Ovary (tissue), 9 donors: Measurements from ENCODE around the gene ZC3HAV1. TPM values are rescaled to one million over a fixed set of nuclear protein-coding genes. Genes with fewer than 3 reads are reported as not detected.

Experiments used
- DNase-seq, 5 donors: peaks; one replicate each; pipeline ENCODE4 v3.0.0-alpha.2; 2019 to 2020
- H3K27ac ChIP-seq, 2 donors: fragments of 200-600 bp; one replicate each; pipeline versions ENCODE4 v1.5.1 to v1.8.0; 2019 to 2022
- H3K27me3 ChIP-seq: fragments of 200-600 bp; one replicate; pipeline ENCODE4 v1.8.0; 2022
- H3K36me3 ChIP-seq: fragments of 200-600 bp; sonication (generic); one replicate; pipeline ENCODE4 v1.5.1; 2019
- H3K4me1 ChIP-seq: one replicate; pipeline ENCODE4 v1.8.1; 2013; ENCODE audit warnings: mild to moderate bottlenecking, moderate library complexity; ENCODE audit not compliant: insufficient read depth
- H3K4me3 ChIP-seq: fragments of 200-600 bp; sonication (generic); one replicate; pipeline ENCODE4 v1.5.1; 2017
- H3K9me3 ChIP-seq, 2 donors: fragments of 200-600 bp in 1 of 2; sonication (generic) in 1 of 2; one replicate each; pipeline versions ENCODE4 v1.5.1 to v1.8.1; 2013 to 2019; ENCODE audit warnings: mild to moderate bottlenecking in 1 of 2, moderate library complexity in 1 of 2
- EP300 ChIP-seq: sonication (generic); formaldehyde crosslinking; IDR thresholded peaks from one replicate; pipeline ENCODE4 v1.6.1; 2017; ENCODE audit warnings: antibody characterized with exemption
- POLR2A ChIP-seq: fragments of 450-650 bp; IDR thresholded peaks from one replicate; pipeline ENCODE4 v1.6.1; 2017; ENCODE audit warnings: antibody characterized with exemption, mild to moderate bottlenecking, moderate library complexity
- WGBS, 3 donors: extraction: QIAGEN DNeasy Blood & Tissue Kit in 1 of 3; methylation state at CpG; one replicate each; pipeline versions ENCODE4 v1.1.5 to v1.1.7; 2013 to 2017; 5-methylcytosine and 5-hydroxymethylcytosine counted together
- intact Hi-C, 4 donors: fragments of 100-400 bp; cut with DNase I; formaldehyde crosslinking; loops; one replicate each; pipeline versions ENCODE4 v1.11.0 to v1.15.1; 2022 to 2023
- polyA plus RNA-seq, 2 donors: library from polyadenylated mRNA; stranded (reverse); fragments of 200-250 nt in 1 of 2; fragments of 350-450 nt in 1 of 2; fragmentation: Illumina TruSeq in 1 of 2; extraction: RNeasy Lipid Tissue Mini Kit (QIAGEN cat#74804) in 1 of 2; gene quantifications; one replicate each; pipeline ENCODE4 v1.2.3, GENCODE V29; 2013 to 2014
- total RNA-seq, 7 donors: library from RNA; depleted of rRNA in 2 of 7; stranded (reverse); fragments of >200 nt in 2 of 7; fragmentation: NEBNext Ultra II Directional in 3 of 7; extraction: Animal tissue kit (Norgen Biotek cat#: 25700) in 3 of 7; gene quantifications; one replicate each; pipeline versions ENCODE4 v1.1.0 to v1.2.4, GENCODE V29; 2016 to 2023
- TF ChIP-seq, protein P1 (sequence below), 3 donors: fragments of 450-650 bp in 2 of 3; fragments of 200-600 bp in 1 of 3; IDR thresholded peaks; one replicate each; pipeline versions ENCODE4 v1.5.1 to v1.8.0; 2016 to 2022; ENCODE audit warnings: antibody characterized with exemption in 3 of 3, mild to moderate bottlenecking in 1 of 3
- donor health status: DM: no; HTN: no; CAD: no; lungs with moderate emphysema.
- donor health status: DM: no; HTN: no; CAD: no.
- donor health status: Bipolar disorder and iron deficiency.
- donor health status: DM: yes; HTN: yes; CAD: no.
- donor health status: DM: no; HTN: no; CAD: no.
- donor health status: DM: yes; HTN: yes; CAD: no.

Gene ZC3HAV1
- total and polyA plus RNA-seq, 9 donors: 8.5 to 47.6 (median 25.0) TPM

DNA sequence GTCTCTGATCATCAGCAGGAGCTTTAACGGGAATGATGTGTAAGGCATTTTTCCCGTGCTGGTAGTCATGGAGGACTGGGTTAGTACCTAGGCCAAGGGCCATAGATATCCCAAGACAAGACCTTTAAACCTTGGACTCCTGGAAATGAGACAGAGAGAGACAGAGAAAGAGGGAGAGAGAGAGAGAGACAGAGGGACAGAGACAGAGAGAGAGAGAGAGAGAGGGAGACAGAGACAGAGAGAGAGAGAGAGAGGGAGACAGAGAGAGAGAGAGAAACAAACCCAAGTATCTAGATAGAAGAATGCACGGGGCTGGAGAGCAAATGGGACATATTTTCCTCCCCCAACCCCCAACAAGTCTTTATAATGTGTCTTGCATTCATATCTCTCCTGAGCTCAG is 22.3 kb downstream of the ZC3HAV1 start:
- peaks cover 6% of the 10 kb centered on the region for H3K4me1 ChIP-seq
- WGBS, 3 donors: 76 to 85% (median 83%) methylated on average over 3 of the region's 3 CpGs
- DNase-seq: no peak
- H3K9me3 ChIP-seq: peaks cover 0 to 11% of the 10 kb centered on the region in 2 donors
- no peaks in the 10 kb centered on the region for H3K27me3 ChIP-seq
- H3K27ac ChIP-seq: no peak overlapping the region
- intact Hi-C loops: no loop called here
- no peak overlapping the region for H3K4me3 ChIP-seq
- TF ChIP-seq, protein P1, sequence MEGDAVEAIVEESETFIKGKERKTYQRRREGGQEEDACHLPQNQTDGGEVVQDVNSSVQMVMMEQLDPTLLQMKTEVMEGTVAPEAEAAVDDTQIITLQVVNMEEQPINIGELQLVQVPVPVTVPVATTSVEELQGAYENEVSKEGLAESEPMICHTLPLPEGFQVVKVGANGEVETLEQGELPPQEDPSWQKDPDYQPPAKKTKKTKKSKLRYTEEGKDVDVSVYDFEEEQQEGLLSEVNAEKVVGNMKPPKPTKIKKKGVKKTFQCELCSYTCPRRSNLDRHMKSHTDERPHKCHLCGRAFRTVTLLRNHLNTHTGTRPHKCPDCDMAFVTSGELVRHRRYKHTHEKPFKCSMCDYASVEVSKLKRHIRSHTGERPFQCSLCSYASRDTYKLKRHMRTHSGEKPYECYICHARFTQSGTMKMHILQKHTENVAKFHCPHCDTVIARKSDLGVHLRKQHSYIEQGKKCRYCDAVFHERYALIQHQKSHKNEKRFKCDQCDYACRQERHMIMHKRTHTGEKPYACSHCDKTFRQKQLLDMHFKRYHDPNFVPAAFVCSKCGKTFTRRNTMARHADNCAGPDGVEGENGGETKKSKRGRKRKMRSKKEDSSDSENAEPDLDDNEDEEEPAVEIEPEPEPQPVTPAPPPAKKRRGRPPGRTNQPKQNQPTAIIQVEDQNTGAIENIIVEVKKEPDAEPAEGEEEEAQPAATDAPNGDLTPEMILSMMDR (IDR thresholded peaks at IDR 0.05): no peak
- TF ChIP-seq POLR2A (no peak), EP300 (no peak)
- H3K36me3 ChIP-seq: no peaks in the 10 kb centered on the region

DNA sequence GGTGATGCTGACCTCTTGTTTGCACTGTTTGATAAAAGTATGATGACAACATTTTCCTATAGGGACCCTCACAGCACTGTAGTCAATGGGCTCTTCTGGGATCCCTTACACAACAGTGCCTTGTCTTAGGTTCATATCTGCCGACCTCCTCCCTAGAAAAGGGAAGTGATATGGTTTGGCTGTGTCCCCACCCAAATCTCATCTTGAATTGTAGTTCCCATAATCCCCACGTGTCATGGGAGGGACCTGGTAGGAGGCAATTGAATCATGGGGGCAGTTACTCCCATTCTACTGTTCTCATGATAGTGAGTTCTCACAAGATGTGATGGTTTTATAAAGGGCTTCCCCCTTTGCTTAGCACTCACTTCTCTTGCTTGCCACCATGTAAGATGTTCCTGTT is 23.1 kb downstream of the ZC3HAV1 start:
- intact Hi-C loops: no loop called here

DNA sequence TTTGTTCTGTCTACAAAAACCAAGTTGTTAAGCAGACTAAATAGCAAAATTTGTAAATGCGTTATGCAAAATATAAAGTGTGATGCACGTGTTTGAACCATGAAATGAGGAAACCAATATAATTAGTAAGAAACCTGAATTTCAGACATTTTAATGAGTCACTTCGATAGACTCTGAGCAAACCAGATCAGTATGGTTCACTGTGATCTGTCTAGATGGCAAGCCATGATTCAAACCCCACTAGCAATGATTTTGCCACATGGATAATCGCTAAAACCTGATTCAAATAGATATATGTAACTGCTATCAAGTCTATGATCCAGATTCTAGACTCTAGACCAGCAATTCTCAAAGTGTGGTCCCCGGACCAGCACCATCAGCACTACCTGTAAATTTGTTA is 24.8 kb downstream of the ZC3HAV1 start:
- TF ChIP-seq, protein P1 (IDR thresholded peaks at IDR 0.05): no peak
- TF ChIP-seq EP300: no peak
- no peak for TF ChIP-seq POLR2A
- H3K27me3 ChIP-seq: no peaks in the 10 kb centered on the region
- no peak for DNase-seq
- H3K27ac ChIP-seq: no peak overlapping the region
- no peak overlapping the region for H3K4me3 ChIP-seq
- H3K4me1 ChIP-seq: peaks cover 2% of the 10 kb centered on the region
- intact Hi-C loops: no loop called here
- WGBS, 3 donors: 93 to 94% (median 93%) methylated on average over 5 of the region's 5 CpGs
- H3K36me3 ChIP-seq: no peaks in the 10 kb centered on the region
- H3K9me3 ChIP-seq: peaks cover 0 to 11% of the 10 kb centered on the region in 2 donors

More for the DNA sequence above, 23.1 kb downstream of the ZC3HAV1 start:
- TF ChIP-seq, protein P1 (IDR thresholded peaks at IDR 0.05): no peak
- TF ChIP-seq EP300 (no peak), POLR2A (no peak)
- Histone ChIP-seq H3K4me3 (no peak overlapping the region), H3K27ac (no peak overlapping the region), H3K9me3 (peaks cover 0 to 11% of the 10 kb centered on the region in 2 donors), H3K27me3 (no peaks in the 10 kb centered on the region), H3K4me1 (peaks cover 4% of the 10 kb centered on the region), H3K36me3 (no peaks in the 10 kb centered on the region)
- DNase-seq: no peak
- WGBS, 3 donors: 78 to 92% (median 84%) methylated on average over 2 of the region's 2 CpGs

DNA sequence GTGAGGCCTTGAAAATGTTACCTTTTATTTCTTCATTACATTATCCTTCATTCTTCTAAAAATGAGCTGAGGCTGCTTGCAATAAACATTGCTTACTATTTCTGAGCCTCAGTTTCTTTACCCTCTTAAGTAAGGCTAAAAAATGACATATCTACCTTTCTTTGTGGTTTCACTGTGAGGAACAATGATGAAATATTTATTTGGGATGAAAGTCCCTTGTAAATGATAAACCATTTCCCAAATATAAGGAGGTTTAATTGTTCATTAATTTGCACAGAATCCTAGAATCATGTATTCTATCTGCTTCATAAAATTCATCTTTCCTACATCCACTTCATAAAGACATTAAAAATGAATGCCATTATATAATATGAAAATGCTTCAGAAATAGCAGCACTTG is 27.9 kb downstream of the ZC3HAV1 start:
- no peak overlapping the region for H3K27ac ChIP-seq
- intact Hi-C loops: no loop called here
- no peak for TF ChIP-seq EP300
- TF ChIP-seq, protein P1 (IDR thresholded peaks at IDR 0.05): no peak
- no peak for TF ChIP-seq POLR2A

More for the DNA sequence above, 27.9 kb downstream of the ZC3HAV1 start:
- Histone ChIP-seq H3K36me3 (no peaks in the 10 kb centered on the region), H3K27me3 (no peaks in the 10 kb centered on the region), H3K4me3 (no peak overlapping the region), H3K4me1 (peaks cover 2% of the 10 kb centered on the region), H3K9me3 (peaks cover 0 to 2% of the 10 kb centered on the region in 2 donors)
- DNase-seq: no peak
